Retina (tissue), 1 donor: ENCODE data around the gene CERS6.

Experiments
- DNase-seq: peaks from one replicate; pipeline ENCODE4 v3.0.0-alpha.2; 2016

CERS6 gene

GRCh38 chr2:168445960-168446359, 10.1 kb upstream of the CERS6 start:
- no peak for DNase-seq

GRCh38 chr2:168448980-168449379, 7.1 kb upstream of the CERS6 start:
- no peak for DNase-seq

DNA sequence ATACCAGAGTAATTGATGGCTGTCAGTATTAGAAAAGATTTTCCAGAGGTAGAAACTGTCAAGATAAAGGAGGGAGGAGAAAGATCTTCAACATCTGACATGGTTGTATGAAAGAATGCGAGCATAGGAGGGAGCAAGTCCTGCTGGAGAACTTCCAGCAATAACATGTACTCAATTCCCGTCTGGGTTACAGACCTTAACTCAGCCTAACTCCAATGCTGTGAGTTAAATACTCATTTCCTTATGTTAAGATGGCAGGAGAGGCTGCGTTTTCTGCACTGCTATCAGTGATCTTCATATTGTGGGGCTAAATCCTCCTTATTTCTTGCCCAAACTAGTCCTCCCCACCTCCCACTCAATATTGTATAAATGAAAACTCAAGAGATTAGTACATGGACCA, 6.7 kb upstream of the CERS6 start:
- no peak for DNase-seq

- DNase-seq: no peak
Measured at GRCh38 chr2:168450171-168450570, 5.9 kb upstream of the CERS6 start.

GRCh38 chr2:168450732-168451131, 5.3 kb upstream of the CERS6 start:
- DNase-seq: no peak

- no peak for DNase-seq
Measured at GRCh38 chr2:168452781-168453180, 3.3 kb upstream of the CERS6 start.

GRCh38 chr2:168453404-168453803, 2.7 kb upstream of the CERS6 start:
- DNase-seq: no peak

- DNase-seq: peak; percentile 22
Measured at GRCh38 chr2:168454737-168455644, 1.1 kb upstream of the CERS6 start.

GRCh38 chr2:168456521-168457189, 583 bp downstream of the CERS6 start:
- DNase-seq: peak; percentile 87

- no peak for DNase-seq
Measured at GRCh38 chr2:168457190-168457895, 1.3 kb downstream of the CERS6 start.

DNA sequence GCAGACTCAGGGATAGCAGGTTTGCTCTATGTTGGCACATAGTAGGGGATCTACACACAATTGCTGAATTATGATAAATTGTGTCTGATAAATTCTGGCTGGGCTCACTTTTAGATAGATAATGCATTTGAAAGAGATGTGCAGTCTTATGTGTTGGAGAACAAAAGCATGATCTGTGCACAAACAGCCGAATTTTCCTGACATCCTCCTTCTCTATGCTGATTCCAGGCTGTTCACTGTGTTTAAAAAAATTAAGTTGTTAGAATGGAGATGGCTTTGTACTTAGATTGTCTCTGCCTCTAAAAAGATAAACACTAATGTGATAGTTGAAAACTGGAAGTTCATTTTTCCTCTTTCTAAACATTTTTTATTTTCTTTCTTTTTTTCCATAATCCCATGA, 2.1 kb downstream of the CERS6 start:
- DNase-seq: no peak

DNA sequence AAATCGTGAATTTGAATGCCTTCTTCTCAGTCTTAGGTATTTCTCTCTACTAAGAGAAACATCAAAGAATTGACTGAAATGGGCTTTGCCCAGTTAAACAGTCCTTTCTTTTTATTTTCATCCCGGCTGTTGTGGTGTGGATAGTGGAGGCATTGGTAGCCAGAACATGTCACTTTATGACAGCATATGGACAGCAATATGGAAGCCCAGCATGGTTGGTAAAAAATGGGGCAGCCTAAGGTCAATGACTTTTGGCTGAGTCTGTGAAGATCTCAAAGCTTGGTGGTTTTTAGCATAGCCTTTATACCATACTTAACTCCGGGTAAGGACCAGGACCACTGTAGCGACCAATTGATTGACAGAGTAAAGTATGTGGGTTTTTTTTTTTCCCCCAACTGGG, 3.2 kb downstream of the CERS6 start:
- DNase-seq: no peak

- no peak for DNase-seq
Measured at GRCh38 chr2:168460571-168460970, 4.5 kb downstream of the CERS6 start.

DNA sequence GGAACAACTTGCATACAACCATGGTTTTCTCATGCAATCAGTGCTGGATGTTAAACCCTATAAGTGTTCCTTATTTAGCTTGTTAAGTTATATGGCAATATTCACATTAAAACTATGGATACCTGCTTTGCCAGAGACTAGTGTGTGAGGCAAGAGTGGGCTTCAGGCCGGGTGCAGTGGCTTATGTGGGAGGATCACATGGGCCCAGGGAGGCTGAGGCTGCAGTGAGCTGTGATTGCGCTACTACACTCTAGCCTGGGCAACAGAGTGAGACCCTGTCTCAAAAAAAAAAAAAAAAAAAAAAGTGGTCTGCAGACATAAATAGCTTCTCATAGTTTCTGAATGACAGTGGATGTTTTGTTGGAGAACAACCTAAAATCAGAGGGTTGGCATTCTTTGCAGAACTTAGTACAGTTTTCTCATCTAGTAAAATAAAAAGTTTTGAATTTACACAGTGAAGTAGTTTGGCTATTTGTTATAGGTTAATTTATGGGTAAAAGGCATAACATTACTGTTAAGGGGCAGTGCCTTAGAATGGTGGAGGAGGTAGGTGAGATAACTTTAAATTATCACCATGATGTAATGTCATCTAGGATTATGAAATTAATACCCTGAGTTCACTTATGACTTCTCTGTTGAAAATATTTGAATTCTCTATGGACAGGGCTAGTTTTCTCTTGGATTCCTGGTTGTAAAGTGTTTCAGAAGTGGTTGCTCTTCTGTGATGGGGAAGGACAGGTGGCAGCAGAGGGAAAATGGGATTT, 5.3 kb downstream of the CERS6 start:
- DNase-seq: no peak

DNA sequence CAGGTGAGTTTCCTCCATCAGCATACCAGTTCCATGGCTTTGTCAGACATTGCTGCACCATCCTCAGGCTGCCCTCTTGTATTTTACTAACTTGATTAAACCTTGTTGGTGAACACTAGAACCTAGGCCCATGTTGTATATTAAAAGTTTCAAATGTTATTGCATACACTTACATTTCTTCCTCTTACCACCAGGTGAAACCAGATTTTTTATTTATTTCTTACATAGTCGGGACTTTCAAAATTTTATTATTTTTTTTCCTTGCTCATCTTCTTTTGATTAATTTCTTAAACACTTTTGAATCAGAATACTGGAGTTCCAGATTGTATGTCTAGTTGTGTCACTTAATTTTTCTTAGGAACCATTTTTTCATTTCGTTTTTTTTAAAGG, 5.9 kb downstream of the CERS6 start:
- DNase-seq: no peak

DNA sequence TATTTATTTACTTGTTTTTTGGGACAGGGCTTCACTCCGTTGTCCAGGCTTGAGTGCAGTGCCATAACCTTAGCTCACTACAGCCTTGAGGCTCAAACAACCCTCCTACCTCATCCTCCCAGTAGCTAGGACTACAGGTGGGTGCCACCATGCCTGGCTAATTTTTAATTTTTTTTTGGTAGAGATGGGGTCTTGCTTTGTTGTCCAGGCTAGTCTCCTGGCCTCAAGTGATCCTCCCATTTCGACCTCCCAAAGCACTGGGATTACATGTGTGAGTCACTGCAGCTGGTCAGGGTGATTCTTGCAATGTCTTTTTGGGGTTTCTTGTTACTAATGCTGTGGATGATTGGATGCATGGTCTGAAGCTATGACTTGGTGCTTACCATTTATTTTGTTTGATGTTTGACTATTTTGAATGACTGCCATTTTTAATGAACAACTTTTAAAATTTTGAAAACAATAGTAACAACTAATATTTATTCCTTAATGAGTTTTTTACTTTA, 6.5 kb downstream of the CERS6 start:
- no peak for DNase-seq

DNA sequence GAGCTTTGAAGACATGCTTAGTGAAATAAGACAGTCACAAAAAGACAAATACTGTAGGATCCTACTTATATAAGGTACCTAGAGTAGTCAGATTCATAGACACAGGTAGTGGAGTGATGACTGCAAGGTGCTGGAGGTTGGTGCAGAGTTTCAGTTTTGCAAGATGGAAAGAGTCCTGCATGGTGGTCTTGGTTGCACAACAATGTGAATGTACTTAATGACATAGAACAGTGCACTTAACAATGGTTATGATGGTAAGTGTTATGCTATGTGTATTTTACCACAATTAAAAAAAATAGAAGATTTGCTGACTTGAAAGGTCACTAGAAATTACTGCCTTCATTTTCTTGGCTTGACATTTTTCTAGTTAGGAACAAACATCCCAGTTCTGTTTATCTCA, 9.5 kb downstream of the CERS6 start:
- DNase-seq: no peak

DNA sequence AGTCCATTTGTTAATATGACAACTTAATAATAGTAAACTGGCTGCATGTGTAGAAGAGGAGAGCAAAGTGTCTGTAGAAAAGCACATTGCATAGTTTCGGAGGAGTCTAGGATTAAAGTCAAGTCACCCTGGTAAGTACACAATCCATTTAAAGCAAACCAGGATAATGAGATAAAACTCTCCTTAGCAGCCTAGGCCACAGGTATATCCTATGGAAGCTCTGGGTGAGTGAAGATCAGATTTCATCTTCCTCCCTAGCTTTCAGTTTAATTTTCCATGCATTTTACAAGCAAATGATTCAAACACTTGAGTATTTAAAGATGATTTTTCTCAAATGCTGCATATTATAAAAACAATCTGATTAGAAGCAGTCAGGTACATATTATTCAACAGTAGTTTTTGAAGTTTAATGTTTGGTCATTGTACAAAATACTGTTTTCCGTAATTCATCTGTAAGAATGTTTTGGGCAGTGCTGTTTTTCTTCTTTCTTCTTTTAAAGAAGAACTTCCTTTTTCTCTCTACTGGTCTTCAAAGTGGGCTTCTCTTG, 10.2 kb downstream of the CERS6 start:
- DNase-seq: no peak

GRCh38 chr2:168466834-168467565, 10.9 kb downstream of the CERS6 start:
- no peak for DNase-seq

GRCh38 chr2:168467729-168468128, 11.7 kb downstream of the CERS6 start:
- no peak for DNase-seq

- no peak for DNase-seq
Measured at GRCh38 chr2:168468354-168468753, 12.3 kb downstream of the CERS6 start.
